ENCODE results near the gene RFPL1.
"Not testable (repeated sequence)": the region's sequence is repeated elsewhere in the genome, so short reads cannot be mapped to it uniquely, and the experiment has no call there.

RFPL1 gene

GRCh38 chr22:29479417-29480261 lies 41.3 kb downstream of the RFPL1 start, which contains the start of gene NEFH:
NEFH (plus strand) TSS chr22:29480218; CDS start chr22:29480263, 45 bp downstream.
- DNase-seq (ENCODE audit: low read depth): no peak

DNA sequence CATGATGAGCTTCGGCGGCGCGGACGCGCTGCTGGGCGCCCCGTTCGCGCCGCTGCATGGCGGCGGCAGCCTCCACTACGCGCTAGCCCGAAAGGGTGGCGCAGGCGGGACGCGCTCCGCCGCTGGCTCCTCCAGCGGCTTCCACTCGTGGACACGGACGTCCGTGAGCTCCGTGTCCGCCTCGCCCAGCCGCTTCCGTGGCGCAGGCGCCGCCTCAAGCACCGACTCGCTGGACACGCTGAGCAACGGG lies 41.8 kb downstream of the RFPL1 start:
- no peak for DNase-seq (ENCODE audit: low read depth)

GRCh38 chr22:29480512-29481264 lies 42.3 kb downstream of the RFPL1 start:
- peak; percentile 17 for DNase-seq (ENCODE audit: low read depth)

- DNase-seq (ENCODE audit: low read depth): peak; percentile 10
Observed at GRCh38 chr22:29481265-29482000, 43.0 kb downstream of the RFPL1 start.

DNA sequence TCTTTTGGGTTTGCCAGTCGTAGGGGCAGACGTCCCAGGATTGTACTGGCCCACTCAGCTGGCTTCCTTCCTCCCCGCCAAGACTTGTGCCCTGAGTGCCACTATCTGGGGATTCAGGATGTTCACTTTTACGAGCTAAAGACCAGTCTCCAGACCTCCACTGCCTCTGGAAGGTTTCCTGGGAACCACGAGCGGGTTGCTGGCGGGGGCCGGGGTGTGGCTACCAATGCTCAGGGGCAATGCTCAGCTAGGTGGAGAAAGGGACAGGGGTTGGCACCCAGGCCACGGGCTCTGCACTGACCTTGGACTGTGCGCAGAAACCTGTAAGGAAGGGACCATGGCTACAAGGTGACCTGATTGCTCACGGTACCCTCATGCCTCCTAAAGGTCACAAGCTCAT lies 43.9 kb downstream of the RFPL1 start:
- no peak for DNase-seq (ENCODE audit: low read depth)

- DNase-seq (ENCODE audit: low read depth): no peak
Observed at GRCh38 chr22:29482726-29483125, 44.3 kb downstream of the RFPL1 start.

GRCh38 chr22:29483254-29483653 lies 44.9 kb downstream of the RFPL1 start:
- no peak for DNase-seq (ENCODE audit: low read depth)

GRCh38 chr22:29484642-29485041 lies 46.3 kb downstream of the RFPL1 start:
- DNase-seq (ENCODE audit: low read depth): no peak

GRCh38 chr22:29485448-29485847 lies 47.1 kb downstream of the RFPL1 start:
- no peak for DNase-seq (ENCODE audit: low read depth)

DNA sequence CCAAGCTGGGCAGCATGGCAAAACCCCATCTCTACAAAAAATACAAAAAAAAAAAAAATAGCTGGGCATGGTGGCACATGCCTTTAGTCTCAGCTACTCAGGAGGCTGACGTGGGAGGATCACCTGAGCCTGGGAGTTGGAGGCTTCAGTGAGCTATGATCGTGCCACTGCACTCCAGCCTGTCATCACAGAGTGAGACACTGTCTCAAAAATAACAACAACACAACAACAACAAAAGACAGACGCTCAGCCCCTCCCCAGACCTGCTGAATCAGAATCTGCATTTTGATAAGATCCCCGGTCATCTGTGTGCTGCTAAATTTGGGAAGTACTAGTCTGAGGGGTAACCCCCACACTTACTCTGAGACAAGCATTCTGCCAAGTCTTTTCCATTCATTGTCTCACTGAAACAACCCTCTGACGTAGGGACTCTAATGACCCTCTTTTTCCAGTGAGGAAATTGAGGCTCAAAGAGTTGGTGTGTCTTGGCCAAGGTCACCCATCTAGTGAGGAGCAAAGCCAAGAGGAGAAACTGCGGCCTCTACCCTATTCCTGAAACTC lies 49.1 kb downstream of the RFPL1 start:
- DNase-seq (ENCODE audit: low read depth): no peak

GRCh38 chr22:29489127-29489780 lies 50.9 kb downstream of the RFPL1 start:
- not testable (repeated sequence) for DNase-seq (ENCODE audit: low read depth)

DNA sequence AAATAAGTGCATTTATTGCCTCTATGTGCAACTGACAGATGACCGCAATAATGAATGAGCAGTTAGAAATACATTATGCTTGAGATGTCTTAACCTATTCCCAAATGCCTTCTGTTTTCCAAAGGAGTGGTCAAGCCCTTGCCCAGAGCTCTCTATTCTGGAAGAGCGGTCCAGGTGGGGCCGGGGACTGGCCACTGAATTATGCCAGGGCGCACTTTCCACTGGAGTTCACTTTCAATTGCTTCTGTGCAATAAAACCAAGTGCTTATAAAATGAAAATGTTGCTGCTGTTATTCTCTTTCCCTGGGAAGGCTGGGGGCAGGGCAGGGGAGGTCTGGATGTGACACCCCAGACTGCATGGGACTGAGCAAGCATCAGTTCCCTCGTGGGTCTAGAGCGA lies 52.6 kb downstream of the RFPL1 start:
- DNase-seq (ENCODE audit: low read depth): no peak
